Stimulated activated CD4-positive, alpha-beta T cell treated with anti-CD3 and anti-CD28 coated beads, Interleukin-4, amount 100 ng/mL, for 4 hours (primary cell): ENCODE results near the gene DCDC1.

Source experiments
- DNase-seq, 2 experiments: peaks; one replicate each; pipeline ENCODE4 v3.0.0-alpha.2; 2020

Gene DCDC1, protein sequence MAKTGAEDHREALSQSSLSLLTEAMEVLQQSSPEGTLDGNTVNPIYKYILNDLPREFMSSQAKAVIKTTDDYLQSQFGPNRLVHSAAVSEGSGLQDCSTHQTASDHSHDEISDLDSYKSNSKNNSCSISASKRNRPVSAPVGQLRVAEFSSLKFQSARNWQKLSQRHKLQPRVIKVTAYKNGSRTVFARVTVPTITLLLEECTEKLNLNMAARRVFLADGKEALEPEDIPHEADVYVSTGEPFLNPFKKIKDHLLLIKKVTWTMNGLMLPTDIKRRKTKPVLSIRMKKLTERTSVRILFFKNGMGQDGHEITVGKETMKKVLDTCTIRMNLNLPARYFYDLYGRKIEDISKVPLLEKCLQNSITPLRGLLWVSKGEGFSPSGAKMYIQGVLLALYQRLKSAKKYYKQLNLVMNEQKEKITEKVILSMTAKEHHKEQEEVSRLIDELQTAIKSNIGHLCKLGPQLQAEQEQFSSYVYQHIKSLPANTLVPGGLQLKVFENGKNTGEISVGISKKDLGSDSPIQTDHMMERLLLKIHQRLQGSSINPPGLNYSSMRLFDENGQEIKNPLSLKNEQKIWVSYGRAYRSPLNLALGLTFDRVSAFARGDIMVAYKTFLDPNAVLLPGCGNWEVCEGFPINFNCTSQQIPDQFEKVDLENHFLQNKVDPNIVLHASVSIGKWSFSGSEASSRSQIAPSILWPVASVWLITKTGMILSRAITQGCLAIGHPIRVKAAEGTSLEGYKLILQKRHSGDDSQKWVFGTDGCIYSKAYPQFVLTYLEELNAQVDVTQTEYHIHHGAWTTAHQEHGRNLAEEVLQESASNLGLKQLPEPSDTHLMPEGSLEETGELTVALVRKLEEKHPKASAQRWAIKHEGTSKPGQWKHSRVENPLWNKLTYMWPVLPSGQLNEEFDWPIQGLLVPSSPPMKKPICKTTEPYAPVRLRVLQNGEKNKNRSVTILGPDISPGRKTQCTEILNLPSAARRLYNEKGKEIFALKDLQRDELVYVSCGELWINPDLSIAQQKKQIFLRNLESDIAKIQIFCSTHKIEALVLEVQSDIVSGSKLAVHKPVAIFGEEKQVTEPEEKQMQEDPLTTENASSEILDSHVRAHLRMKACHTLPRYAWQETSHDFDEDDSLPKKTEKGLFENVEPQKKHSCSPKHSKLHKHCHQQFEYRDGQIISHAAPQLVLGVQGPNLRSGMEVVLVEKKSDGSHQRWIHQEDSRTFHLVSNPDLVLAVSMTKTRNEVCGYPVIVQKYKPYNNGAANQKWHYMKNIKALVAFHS (N-terminal part only)

DNA sequence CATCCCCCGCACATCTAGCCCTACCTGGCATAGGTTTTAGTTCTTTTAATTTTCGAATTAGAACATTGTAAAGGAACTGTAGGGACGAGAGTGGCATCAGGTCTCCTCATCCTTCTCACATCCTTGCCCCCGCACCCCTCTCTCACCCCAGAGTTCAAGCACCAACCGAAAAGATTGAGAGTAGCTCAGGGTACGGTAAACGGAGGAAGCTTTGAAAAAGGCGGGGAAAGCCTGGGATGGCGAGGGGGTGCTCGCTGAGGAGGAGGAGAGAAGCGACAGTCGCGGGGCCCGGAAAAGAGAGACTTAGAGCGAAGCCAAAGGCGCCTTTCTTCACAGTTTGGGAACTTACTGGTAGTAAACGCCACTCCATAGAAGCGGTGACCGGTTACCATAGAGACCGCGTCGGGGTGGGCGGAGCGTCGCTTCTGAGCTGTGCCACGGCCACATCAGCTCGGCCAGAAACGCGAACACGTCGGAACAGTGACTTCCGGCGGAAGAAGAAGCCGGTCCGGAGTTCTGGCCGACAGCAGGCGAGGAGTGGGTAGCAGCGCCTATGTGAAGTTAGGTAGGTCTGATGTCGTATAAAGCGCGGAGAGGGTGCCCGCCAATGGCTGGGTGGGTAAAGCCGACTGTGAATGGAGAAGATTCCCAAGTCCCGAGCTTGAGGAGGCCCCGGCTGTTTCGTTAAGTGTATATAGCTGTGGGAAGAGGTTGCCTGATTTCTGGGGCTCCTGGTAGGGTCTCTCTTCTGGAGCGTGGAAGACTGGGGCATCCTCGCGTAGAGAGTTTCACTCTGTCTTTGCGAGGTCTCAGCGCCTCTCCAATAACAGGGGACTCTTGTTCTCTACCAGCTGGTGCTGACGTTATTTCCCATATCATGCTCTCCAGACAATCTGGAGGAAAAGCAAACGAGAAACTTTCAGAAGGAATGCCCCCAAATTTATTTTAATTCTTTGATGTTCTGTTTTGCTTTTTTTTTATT lies at the start of gene DCDC1, which contains the start of gene DNAJC24:
Gene DCDC1 (minus strand): TSS at position 392 of the 982 bp plus-strand sequence. CDS start 41,459 bp downstream, outside the sequence.
Gene DNAJC24 (plus strand): TSS at position 513 of the 982 bp plus-strand sequence. CDS start 889 bp downstream, outside the sequence.
- DNase-seq = peak; percentile 91

DNA sequence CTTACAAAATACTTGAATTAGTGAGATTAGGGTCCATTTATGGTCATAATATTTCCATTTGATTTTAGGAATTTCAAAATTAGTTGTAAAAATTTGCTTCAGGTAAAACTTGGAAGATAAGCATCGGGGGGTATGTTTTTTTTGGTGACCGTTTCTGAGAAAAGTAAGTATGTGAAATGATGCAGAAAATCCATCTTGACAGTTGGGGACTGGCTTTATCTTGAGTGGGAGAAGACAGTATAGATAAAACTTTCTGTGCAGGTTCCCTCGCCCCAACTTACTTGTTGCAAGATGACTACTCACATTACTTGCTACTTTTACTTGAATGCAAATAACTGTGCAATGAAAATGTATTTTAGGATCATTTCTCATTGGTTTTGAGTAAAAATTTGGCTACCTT lies 49.6 kb upstream of the DCDC1 start:
- DNase-seq = no peak

GRCh38 chr11:31417816-31418215 lies 48.3 kb upstream of the DCDC1 start:
- DNase-seq = no peak

- no peak for DNase-seq
Observed at GRCh38 chr11:31417357-31417756, 47.8 kb upstream of the DCDC1 start.

DNA sequence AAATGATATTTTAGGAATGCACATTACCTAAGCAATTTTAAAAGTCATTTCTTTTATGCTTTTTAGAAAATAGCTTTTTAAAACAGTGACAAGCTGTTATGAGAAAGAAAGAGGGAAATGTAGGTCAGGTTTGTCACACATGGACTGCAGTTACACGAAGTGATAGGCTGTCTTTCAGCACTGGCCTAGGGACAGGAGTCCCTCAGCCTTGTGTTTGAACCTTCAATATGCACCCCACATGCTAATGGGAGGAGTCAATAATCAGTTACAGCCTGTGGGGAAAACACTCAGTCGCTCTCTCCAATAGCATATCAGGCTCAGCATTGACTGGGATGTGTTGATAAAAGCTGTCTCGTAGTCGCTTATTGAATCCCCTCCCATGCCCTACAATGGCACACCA lies 45.9 kb upstream of the DCDC1 start:
- no peak for DNase-seq

DNA sequence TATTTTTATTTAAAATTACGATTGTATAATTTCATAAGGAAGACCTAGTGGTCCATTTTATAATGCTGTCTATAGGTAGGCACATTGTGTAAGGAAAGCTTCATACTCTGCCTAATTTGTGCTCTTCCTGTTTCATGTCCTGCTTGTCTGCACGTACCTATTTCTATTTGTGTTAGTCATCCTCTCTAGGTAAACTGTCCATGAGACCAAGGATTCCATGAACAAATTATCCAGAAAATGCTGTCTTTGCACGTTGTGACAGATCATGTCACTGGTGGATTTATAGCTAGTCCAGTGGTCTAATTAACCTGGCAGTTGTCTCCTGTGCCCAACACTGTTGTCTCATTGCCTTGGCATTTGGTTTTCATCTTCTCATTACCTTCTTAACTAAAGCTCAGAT lies 44.8 kb upstream of the DCDC1 start:
- no peak for DNase-seq

- no peak for DNase-seq
Observed at GRCh38 chr11:31412946-31413345, 43.4 kb upstream of the DCDC1 start.

DNA sequence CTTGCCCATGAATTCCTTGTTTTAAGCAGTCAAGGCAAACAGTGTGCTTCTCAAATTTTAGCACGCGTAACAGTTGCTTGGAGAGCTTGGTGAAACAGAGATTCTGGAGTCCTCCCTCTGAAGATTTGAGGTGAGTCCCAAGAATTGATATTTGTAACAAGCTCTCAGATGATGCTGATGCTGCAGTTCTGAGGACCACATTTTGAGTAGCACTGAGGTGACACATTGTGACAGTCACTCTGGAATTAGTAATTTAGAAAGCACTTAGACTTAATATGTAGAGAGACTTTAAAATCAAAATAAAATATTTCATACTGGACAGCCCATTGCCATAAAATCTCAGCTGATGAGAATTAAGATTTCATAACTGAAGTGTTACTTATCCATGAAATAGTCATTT lies 38.7 kb upstream of the DCDC1 start:
- no peak for DNase-seq

GRCh38 chr11:31404614-31405013 lies 35.1 kb upstream of the DCDC1 start:
- no peak for DNase-seq

DNA sequence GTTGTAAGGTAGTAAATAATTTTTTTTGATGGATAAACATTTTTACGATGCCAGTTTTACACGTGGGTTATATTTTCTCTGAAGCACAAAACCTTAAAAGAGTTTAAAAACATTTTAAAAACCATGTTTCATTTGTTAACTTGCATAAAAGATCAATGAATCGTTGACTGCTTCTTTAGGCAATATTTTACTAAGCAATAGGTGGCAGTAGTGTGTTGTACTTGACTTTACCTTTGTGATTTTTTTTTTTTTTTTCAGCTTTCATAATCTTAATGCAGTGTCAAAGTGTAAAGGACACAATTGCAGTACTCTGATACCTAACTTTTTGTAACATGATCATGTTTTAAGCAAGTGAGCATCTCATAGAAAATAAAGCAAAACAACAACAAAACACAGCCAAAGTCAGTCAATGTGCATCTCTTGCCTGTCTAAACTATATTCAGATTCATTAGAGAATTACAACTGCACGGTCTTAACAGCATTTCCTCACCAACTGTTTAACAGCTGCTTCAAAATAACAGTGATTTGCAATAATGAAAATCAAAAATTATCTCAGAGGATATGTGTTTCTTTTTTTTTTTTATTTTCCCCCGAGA lies 27.8 kb upstream of the DCDC1 start:
- no peak for DNase-seq

DNA sequence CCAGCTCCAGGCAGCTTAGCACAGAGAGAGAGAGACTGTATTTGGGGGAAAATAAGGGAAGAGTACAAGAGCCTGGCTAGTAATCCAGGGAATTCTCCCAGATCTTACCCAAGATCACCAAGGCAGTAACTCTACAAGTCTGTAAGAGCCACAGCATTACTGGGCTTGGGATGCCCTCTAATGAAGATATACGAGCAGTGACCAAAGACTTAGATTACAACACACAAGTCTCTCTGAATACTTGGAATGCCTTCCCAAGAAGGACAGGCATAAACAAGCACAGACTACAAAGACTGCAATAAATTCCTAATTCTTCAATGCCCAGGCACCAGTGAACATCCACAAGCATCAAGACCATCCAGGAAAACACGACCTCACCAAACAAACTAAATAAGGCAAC lies 17.8 kb upstream of the DCDC1 start:
- no peak for DNase-seq

DNA sequence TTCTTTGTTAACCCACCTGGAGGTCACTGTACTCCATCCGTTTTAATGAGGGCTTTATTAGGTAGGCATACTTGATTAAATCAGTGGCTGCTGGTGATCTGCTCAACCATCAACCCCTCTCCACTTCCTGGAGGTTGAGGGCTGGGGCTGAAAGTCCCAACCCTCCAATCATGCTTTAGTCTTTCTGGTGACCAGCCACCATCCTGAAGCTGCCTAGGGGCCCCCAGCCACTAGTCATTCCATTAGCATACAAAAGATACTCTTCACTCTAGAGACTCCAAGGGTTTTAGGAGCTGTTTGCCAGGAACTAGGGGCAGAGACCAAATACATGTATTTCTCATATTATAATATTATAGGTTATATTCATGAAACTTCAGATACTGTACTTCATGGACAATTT lies 13.6 kb upstream of the DCDC1 start:
- DNase-seq = no peak

DNA sequence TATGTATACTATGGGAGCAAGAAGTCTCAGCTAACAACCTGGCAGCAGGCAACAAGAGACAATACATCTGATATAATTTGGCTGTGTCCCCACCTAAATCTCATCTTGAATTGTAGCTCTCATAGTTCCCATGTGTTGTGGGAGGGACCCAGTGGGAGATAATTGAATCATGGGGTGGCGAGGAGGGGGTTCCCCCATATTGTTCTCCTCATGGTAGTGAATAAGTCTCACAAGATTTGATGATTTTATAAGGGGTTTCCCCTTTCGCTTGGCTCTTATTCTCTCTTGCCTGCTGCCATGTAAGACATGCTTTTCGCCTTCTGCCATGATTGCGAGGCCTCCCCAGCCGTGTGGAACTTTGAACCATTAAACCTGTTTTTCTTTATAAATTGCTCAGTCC lies 6.3 kb upstream of the DCDC1 start:
- peak in 1 of 2 experiments; percentile 21 for DNase-seq

GRCh38 chr11:31366795-31367194 lies 2.7 kb downstream of the DCDC1 start:
- DNase-seq = no peak

GRCh38 chr11:31361743-31362142 lies 7.8 kb downstream of the DCDC1 start:
- no peak for DNase-seq

- DNase-seq = no peak
Observed at GRCh38 chr11:31355817-31356216, 13.7 kb downstream of the DCDC1 start.

DNA sequence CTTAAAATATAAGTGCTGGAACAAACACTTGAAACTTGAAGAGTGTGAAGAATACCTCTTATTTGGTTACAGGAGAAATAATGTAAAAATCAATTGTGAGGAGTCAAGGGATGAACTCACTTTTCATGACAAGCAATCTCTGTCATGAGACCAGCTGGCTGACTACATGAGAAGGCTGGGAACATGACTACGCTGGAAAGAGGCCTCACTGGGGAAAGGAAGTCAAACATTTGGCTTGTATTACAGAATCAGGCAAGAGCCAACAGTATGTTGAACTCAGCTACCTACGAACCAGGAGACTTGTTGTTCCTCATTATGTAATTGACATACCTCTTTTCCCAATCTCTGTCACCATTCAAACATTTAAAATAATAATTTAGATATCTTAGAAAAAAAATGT lies 14.4 kb downstream of the DCDC1 start:
- DNase-seq = no peak

DNA sequence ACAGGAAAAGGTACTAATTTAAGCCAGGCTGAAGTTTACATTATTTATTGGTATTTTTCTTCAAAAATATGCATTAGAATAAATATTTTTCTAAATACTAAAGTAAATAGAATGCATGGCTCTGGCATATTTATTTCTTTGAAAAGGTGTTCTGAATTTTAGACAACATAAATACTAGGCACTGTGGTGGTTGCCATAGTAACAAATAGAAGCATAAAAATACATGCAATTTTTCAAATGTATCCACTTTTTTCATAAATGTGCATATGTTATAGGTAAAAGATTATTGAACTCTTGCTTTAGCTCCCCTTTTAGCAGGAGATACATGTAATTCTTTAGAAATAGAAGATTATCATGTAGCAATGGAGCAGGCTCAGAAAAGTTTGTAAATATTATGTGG lies 18.4 kb downstream of the DCDC1 start:
- DNase-seq = no peak

- DNase-seq = no peak
Observed at GRCh38 chr11:31340903-31341572, 28.5 kb downstream of the DCDC1 start.

DNA sequence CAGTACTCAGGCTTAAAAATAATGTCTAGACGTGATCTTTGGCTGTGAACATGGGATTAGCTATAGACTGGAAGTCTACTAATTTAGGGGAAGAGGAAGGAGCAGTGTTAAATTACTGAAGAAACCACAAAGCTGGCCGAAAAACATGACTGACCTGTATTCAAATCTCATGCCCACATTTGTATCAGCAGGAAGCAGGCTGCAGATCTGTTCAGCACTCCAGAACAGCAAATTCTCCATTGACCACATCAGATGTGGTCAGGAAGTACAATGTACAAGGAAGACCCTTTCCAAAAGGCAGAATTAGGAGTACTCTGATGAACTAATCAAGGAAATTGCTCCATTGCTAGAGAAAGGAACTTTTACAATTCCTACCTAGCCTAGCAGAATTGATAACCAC lies 31.7 kb downstream of the DCDC1 start:
- DNase-seq = no peak

DNA sequence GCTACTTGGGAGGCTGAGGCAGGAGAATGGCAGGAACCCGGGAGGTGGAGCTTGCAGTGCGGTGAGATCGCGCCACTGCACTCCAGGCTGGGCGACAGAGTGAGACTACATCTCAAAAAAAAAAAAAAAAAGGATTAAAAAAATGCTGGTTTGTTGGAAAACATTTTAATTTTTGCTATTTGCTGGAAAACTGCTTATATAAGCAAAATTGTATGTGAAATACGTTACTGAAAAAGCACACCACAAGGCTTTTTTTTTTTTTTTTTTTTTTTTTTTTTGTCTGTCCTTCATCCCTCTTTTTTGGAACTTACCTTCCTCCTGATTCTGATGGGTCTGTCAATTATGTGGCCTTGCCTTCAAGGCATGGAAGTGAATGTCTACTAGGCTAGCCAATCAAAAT lies 40.8 kb downstream of the DCDC1 start:
- no peak for DNase-seq
